Stimulated activated CD4-positive, alpha-beta T cell treated with anti-CD3 and anti-CD28 coated beads, Interleukin-12 subunit alpha, Interleukin-12 subunit beta, amount 100 ng/mL, for 48 hours (primary cell): ENCODE data around the gene TLK2.
"Not testable (repeated sequence)": the region's sequence is repeated elsewhere in the genome, so short reads cannot be mapped to it uniquely, and the experiment has no call there.

ENCODE experiments used
- DNase-seq, 3 donors: peaks; one replicate each; pipeline ENCODE4 v3.0.0-alpha.2; 2020; ENCODE audit warnings: low read depth in 2 of 3, low spot score in 1 of 3

Gene TLK2

DNA sequence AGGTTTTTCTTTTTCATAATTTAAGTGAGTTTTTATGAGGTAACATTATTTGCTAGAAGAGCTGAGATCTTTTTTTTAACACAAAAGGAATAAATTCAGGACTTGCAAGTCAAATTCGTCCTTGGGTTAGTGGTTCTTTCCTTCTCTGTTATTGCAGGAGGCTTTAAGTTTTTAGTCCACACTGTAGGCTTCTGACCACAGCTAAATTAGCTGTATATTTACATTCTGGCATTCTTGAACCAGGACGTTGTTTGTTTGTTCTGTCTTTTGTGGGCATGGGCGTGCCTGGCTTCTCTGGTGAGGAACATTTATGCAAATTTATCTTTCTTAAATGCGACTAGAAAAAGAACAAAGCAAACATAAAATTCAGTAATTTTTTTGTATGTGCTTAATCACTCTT lies 80.3 kb downstream of the TLK2 start:
- not testable (repeated sequence) for DNase-seq

DNA sequence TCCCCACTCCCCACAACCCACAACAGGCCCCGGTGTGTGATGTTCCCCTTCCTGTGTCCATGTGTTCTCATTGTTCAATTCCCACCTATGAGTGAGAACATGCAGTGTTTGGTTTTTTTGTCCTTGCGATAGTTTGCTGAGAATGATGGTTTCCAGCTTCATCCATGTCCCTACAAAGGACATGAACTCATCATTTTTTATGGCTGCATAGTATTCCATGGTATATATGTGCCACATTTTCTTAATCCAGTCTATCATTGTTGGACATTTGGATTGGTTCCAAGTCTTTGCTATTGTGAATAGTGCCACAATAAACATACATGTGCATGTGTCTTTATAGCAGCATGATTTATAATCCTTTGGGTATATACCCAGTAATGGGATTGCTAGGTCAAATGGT lies 82.3 kb downstream of the TLK2 start:
- not testable (repeated sequence) for DNase-seq

DNA sequence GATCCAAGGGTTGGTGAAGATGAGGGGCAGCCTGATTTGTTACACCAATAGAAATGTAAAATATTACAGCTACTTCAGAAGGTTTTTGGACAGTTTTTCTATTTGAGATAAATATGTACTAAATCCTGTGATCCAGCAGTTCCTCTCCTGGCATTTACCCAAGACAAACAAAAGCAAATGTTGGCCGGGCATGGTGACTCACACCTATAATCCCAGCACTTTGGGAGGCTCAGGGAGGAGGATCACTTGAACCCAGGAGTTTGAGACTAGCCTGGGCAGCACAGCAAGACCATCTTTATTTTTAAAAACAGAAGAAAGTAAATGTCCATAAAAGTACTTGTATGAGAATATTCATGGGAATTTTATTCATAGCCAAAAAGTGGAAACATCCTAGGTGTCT lies 84.0 kb downstream of the TLK2 start:
- DNase-seq = no peak

DNA sequence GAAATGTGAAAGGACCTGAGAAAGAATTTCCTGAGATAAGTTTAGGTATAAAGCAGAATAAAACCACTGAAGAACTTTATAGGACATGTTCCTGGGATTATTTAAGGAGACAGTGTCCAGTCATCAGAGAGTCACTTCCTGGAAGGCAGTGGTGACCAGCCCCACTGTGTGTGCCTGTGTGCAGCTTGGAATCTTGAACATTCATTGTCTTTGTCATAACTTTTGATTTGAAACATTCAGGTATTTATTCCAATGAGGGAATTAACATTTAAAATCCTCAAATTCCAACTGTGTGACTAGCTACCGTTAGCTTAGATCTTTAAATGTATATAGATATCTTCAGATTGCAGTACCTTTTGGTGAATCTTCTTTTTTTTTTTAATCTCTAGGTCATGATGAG lies 87.2 kb downstream of the TLK2 start:
- no peak for DNase-seq

DNA sequence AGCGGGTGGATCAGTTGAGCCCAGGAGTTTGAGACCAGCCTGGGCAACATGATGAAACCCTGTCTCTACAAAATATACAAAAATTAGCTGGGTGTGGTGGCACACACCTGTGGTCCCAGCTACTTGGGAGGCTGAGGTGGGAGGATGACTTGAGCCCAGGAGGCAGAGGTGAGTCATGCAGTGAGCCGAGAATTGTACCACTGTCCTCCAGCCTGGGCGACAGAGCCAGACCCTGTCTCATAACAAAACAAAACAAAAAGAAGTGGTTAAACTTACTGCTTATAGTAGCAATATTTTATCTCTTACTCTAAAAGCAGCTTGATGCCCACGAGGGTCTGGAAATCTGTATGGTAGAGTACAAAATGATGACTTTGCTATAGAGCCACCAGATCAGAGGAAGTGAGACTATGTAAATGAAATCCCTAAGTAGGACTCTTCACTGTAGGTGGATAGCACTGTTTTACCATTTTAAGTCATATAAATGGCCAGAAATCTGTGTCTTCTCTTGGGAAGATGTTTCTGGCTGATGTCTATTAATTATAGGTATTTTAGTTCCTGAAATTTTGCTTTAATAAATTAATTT lies 88.5 kb downstream of the TLK2 start:
- no peak for DNase-seq

DNA sequence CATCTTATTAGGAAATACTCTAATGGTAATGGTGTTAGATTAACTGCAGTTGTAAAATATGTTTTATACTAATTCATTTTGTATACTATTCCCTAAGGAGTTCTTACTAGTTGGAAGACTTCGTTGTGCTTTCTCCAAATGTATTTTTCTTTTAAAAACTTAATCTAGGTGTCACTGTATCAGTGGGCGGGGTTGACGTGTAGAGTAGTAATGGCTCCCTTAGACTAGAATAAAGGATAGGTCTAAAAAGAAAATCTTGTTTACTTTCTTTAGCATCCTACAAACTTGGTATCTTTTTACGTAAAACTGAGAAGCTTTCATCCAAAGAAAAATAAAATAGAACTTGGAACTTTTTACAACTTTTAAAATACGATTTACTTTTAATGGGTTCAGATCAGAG lies 93.9 kb downstream of the TLK2 start:
- no peak for DNase-seq

DNA sequence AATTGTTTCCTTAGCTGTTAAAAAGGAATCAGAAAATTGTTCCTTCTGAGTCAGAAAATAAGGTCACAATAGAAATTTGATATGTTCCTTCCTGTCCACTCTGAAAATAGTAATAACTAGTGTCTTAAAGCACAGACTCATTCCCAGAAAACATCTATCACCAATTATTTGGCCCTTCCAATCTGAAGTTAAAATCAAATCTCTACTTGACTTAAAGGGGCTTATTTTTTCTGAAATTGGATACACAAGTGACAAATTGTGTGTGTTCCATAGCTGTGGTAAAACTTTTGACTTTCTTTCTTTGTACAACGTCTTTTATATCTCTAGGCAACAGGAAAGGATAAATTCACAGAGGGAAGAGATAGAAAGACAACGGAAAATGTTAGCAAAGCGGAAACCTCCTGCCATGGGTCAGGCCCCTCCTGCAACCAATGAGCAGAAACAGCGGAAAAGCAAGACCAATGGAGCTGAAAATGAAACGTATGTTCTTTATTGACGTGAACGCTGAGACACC lies 94.3 kb downstream of the TLK2 start:
- no peak for DNase-seq

DNA sequence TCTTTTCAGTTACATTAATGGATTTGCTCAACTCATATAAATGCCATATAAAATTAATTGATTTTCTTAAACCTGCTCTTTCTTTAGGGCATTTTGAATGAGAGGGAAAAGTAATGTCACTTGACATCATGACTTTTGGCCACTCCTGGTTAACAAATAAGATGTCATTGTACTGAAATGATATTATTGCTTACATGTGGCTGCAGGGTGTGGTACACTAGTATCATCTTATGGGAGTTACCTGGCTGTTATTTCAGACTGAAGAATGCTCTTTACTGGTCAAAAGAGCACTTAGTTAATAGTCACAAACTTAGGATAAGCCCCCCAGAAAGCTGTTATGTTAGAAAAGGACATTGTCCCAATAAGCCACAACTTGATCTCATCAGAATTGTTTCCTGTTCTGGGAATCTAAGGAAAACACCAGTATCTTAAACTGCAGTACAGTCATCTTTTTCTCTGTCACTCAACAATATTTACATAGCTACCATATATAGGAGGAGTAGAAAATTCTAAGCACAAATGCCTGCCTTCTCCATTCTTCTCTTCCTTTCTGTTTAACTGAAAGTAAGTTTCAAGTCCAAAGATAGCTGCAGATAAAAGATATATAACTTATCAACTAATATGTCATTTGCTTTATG lies 95.0 kb downstream of the TLK2 start:
- no peak for DNase-seq

DNA sequence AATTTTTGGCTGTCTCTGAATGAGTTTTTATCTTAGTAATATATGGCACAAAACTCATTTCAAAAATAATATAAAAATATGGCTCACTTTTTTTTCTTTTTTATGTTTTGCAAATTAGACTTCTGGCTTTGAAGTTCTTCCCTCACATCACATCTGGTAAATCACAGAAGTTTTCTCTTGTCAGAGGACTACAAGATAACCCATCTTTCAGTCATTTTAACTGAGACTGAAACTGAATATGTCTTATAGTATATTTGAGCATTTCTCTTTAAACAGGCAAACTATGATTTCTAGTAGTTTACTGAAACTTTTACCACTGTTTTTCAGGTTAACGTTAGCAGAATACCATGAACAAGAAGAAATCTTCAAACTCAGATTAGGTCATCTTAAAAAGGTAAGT lies 97.8 kb downstream of the TLK2 start:
- DNase-seq = no peak

DNA sequence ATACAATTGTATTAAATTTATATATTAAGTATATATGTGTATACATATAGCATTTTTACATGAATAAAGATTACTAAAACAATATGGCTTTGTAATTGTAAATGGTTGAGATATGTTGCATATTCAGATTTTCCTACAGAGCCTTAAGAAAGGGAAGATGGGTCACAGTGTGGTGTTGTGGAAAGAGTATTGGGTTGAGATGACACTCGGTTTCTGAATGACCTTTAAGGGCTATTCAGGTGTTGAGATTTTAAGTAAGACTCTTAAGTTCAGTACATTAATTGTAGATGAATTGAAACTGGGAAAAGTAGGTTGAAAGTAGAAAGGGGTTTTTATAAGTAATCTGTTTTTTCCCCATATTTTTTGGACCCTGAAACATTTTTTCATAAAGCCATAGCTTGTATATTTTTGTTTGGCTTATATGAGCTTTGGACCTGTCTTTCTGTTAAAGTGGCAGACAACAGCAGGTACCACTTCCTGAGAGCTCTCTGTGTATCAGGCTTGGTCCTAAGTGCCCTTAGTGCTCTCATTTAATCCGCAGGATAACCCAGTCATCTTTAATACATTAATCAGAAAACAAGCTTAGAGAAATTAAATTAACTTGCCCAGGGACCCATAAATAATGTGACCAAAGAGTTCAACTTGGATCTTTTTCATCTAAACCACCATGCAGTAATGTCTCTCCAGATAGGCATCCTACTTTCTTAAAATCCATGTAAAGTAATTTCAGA lies 100.3 kb downstream of the TLK2 start:
- DNase-seq = no peak

DNA sequence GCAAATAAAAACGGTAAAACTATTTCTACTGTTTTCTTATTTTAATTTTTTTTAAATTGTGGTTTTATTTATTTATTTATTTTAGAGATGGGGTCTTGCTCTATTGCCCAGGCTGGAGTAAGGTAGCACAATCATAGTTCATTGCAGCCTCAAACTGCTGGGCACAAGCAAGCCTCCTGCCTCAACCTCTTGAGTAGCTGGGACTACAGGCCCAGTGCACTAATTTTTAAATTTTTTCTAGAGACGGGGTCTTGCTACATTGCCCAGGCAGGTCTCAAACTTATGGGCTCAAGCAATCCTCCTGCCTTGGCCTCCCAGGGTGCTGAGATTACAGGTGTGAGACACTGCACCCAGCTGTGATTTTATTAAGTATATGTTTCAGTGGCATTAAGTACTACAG lies 102.3 kb downstream of the TLK2 start:
- no peak for DNase-seq

DNA sequence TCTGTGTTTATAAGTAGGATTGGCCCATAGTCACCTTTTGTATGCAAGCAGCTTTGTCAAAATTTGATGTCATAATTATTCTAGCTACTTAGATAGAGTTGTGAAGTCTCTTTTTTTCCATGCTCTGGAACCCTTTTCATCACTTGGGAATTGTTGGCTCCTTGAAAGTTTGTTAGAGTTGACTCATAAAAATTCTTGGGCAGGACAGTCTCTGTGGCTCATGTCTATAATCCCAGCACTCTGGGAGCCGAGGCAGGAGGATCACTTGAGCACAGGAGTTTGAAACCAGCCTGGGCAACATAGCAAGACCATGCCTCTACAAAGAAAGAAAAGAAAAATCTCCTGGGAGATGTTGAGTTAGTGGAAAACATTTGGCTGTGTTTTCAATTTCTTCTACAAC lies 103.1 kb downstream of the TLK2 start:
- DNase-seq = no peak

DNA sequence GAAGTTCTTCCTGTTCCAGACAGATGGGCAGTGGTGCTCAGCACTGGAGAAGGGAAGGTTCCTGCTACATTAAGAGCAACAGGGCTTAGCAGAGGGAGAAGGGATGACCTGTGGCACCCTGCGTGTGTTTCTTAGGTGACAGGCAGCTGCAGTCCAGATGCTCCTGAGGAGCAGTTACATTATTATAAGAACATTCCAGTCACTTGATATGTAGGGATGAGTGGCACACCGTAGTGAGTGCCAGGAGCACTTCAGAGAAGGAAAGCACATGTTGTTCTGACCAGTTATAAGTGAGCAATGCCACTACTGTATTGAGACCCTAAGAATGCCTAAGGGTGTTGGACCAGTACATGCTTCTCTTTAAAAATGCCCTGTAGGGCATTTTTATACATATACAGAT lies 108.9 kb downstream of the TLK2 start:
- no peak for DNase-seq

DNA sequence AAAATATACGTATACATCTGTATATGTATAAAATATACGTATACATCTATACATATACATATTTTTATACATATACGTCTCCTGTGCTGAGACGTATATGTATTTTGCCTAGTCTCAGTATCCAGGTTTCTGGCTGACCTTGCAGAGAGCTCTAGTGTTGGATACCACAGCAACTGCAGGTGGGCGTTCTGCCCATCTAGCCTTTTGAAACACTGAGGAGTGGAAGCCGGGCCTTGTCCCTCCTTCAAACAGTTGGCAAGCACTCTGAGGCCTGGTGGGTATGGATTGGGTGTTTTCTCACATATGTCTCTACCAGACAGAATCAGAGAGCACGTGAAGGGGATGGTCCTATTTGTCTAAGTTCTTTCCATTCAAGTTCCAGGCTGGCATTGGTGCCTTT lies 109.5 kb downstream of the TLK2 start:
- DNase-seq = no peak

DNA sequence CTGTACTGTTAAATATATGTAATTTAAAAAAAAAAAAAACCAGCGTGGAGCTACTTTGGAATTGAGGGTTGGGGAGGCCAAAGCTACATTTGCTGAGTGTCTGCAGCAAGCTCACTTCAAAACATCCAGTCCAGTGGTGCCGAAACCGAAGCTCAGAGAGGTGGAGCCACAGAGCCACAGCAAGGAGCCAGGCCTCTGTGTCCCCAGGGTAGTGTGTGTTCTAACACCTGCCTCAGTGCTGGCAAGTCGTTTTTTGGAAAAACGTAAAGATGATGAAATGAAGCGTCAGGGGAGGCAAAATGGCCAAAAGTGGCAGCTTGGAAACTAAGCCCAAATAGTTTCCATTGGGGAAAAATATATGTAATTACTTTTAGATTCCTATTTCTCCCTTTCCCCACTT lies 112.7 kb downstream of the TLK2 start:
- DNase-seq = no peak

DNA sequence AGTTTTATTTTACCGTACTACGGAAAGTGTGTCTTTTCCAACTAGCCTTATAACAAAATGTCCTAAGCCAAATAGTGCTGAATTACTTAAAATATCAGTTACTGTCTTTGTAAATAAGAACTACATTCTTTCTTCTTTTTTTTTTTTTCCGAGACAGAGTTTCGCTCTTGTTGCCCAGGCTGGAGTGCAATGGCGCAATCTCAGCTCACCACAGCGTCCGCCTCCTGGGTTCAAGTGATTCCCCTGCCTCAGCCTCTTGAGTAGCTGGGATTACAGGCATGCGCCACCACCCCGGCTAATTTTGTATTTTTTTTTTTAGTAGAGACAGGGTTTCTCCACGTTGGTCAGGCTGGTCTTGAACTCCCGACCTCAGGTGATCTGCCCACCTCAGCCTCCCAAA lies 113.2 kb downstream of the TLK2 start:
- DNase-seq = not testable (repeated sequence)

DNA sequence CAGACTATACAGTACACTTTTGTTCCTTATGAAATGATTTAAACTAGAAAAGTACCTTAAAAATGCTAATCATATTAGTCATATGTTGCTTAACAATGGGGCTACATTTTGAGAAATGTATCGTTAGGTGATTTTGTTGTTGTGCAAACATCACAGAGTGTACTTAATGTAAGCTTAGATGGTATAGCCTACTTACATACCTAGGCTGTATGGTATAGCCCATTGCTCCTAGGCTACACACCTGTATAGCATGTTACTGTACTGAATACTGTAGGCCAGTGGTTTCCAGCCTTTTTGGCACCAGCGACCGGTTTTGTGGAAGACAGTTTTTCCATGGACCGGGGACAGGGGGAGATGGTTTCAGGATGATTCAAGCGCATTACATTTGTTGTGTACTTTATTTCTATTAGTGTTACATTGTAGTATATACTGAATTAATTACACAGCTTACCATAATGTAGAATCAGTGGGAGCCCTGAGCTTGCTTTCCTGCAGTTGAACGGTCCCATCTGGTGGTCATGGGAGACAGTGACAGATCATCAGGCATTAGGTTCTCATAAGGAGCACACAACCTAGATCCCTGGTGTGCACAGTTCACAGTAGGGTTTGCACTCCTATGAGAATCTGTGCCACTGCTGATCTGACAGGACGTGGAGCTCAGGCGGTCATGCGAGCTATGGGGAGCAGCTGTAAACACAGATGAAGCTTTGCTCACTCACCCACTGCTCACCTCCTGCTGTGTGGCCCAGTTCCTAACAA lies 113.9 kb downstream of the TLK2 start:
- no peak for DNase-seq

DNA sequence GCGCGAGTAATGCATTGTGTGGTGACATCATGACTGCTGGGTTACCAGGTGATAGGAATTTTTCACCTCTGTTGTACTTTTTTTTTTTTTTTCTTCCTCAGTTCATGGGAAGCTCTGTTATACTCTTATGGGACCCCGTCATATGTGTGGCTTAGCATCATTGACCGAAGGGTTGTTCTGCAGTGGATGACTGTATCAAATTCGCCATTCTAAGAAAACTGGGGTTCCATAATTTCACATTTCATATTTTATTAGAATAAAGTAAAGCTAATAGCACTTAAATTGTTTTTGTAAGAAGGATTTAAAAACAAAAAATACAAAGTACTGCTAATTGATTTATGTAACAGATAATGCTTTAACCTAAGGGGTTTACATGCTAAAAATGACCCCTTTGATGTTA lies 116.9 kb downstream of the TLK2 start:
- DNase-seq = no peak

DNA sequence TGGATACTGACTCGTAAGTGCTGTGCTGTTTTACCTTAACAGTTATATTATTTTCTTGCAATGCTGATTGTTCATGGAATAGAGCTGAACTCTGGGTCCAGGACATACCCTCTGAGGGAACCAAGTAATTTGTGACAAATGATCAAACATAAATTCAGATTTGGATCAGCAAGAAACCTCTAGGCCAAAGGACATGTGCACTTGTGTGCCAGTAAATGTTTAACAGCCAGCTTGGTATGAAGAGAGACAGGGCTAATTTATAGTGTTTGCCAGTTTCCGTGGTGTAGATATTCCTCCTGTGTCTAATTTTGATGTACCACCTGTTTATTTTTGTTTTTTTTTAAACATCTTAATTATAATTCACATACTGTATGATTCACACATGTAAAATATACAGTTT lies 118.0 kb downstream of the TLK2 start:
- no peak for DNase-seq

DNA sequence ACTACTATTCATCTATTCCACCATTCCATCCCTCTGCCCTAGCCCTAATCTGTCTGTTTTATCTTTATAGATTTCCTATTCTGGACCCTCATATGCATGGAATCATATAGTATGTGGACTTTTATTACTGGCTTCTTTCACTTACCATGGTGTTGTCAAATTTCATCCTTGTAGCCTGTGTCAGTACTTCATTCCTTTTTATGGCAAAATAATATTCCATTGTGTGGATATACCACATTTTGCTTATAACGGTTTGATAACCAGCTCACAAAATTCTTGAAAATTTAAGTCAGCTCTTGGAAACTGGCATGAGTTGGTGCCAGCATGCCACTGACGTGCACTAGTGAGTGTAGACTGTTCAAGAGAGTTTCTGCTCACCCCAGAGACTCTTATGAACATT lies 118.5 kb downstream of the TLK2 start:
- DNase-seq = no peak

DNA sequence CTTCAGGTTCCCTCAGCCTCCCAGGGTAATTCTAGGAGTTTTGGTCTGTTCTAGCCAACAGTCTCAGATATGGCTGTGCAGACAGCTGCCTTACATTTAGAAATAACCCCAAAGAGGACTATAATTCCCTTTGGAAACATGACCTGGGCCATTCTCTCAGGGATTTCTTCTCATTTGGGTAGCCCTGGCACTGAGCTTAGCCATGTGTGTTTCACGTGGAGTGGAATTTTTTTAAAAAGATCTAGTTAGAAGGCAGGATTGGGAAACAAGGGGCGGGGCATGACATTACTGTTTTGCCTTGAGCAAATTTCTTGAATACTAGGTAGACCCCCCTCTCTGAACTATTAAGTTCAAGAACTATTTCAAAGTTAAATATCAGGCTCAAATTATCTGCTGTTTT lies 119.3 kb downstream of the TLK2 start:
- DNase-seq = no peak
